Parathyroid adenoma (tissue), 2 donors: ENCODE measurements around the gene HOXA4.

Source experiments
- H2AFZ ChIP-seq: fragments of 300-600 bp; sonication (generic); one replicate; pipeline ENCODE4 v1.7.0; 2017; ENCODE audit warnings: antibody characterized with exemption, mild to moderate bottlenecking
- H3K27ac ChIP-seq: fragments of 300-600 bp; sonication (generic); one replicate; pipeline ENCODE4 v1.7.0; 2017
- H3K27me3 ChIP-seq: fragments of 300-600 bp; sonication (generic); one replicate; pipeline ENCODE4 v1.7.0; 2017; ENCODE audit warnings: low read length; ENCODE audit not compliant: control insufficient read depth, insufficient read depth
- H3K36me3 ChIP-seq: fragments of 300-600 bp; sonication (generic); one replicate; pipeline ENCODE4 v1.7.0; 2017; ENCODE audit warnings: low read length; ENCODE audit not compliant: control insufficient read depth, insufficient read depth
- H3K4me1 ChIP-seq: fragments of 300-600 bp; sonication (generic); one replicate; pipeline ENCODE4 v1.7.0; 2017; ENCODE audit warnings: control low read depth
- H3K4me2 ChIP-seq: fragments of 300-600 bp; sonication (generic); one replicate; pipeline ENCODE4 v1.7.0; 2017; ENCODE audit warnings: low read length
- H3K4me3 ChIP-seq: fragments of 300-600 bp; sonication (generic); one replicate; pipeline ENCODE4 v1.7.0; 2017; ENCODE audit warnings: low read depth, low read length
- H3K79me2 ChIP-seq: fragments of 300-600 bp; sonication (generic); one replicate; pipeline ENCODE4 v1.7.0; 2017; ENCODE audit warnings: control low read depth
- H3K9ac ChIP-seq: fragments of 300-600 bp; sonication (generic); one replicate; pipeline ENCODE4 v1.7.0; 2017; ENCODE audit warnings: mild to moderate bottlenecking
- H3K9me3 ChIP-seq: fragments of 300-600 bp; sonication (generic); one replicate; pipeline ENCODE4 v1.7.0; 2017; ENCODE audit warnings: low read length; ENCODE audit not compliant: control insufficient read depth
- TF ChIP-seq, protein P1 (sequence below): fragments of 300-600 bp; sonication (generic); IDR thresholded peaks from one replicate; pipeline ENCODE4 v1.7.0; 2017; ENCODE audit warnings: antibody characterized with exemption, mild to moderate bottlenecking
- donor health status: primary hyperparathyroidism.

HOXA4 gene

DNA sequence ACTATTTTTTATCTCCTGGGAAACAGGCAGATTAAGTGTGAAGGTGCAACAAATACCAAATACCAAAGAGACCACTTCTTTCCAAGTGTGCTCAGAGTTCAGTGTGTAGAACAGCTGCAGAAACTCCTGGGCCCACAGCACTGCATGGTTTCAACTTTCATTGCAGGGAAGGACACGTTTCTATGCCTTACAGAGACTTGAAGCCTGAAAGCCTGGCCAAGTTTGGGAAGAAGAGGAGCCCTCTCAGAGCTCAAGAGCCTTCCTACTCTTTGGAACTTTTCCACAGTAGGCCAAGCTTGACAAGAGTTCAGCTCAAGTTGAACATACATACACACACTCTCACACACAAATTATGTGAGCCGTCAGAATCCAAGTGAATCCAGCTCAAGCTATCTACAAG is 2.5 kb downstream of the HOXA4 start:
- H3K4me2 ChIP-seq: peak overlapping the region; percentile 97
- H3K27ac ChIP-seq: no peak overlapping the region
- H3K4me3 ChIP-seq: peak overlapping the region; percentile 88
- no peaks in the 10 kb centered on the region for H3K4me1 ChIP-seq
- H3K27me3 ChIP-seq: no peaks in the 10 kb centered on the region
- H2AFZ ChIP-seq: no peak overlapping the region
- H3K9me3 ChIP-seq: no peaks in the 10 kb centered on the region
- no peaks in the 10 kb centered on the region for H3K79me2 ChIP-seq
- H3K36me3 ChIP-seq: no peaks in the 10 kb centered on the region
- TF ChIP-seq, protein P1, sequence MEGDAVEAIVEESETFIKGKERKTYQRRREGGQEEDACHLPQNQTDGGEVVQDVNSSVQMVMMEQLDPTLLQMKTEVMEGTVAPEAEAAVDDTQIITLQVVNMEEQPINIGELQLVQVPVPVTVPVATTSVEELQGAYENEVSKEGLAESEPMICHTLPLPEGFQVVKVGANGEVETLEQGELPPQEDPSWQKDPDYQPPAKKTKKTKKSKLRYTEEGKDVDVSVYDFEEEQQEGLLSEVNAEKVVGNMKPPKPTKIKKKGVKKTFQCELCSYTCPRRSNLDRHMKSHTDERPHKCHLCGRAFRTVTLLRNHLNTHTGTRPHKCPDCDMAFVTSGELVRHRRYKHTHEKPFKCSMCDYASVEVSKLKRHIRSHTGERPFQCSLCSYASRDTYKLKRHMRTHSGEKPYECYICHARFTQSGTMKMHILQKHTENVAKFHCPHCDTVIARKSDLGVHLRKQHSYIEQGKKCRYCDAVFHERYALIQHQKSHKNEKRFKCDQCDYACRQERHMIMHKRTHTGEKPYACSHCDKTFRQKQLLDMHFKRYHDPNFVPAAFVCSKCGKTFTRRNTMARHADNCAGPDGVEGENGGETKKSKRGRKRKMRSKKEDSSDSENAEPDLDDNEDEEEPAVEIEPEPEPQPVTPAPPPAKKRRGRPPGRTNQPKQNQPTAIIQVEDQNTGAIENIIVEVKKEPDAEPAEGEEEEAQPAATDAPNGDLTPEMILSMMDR: no peak
- H3K9ac ChIP-seq: no peak overlapping the region

DNA sequence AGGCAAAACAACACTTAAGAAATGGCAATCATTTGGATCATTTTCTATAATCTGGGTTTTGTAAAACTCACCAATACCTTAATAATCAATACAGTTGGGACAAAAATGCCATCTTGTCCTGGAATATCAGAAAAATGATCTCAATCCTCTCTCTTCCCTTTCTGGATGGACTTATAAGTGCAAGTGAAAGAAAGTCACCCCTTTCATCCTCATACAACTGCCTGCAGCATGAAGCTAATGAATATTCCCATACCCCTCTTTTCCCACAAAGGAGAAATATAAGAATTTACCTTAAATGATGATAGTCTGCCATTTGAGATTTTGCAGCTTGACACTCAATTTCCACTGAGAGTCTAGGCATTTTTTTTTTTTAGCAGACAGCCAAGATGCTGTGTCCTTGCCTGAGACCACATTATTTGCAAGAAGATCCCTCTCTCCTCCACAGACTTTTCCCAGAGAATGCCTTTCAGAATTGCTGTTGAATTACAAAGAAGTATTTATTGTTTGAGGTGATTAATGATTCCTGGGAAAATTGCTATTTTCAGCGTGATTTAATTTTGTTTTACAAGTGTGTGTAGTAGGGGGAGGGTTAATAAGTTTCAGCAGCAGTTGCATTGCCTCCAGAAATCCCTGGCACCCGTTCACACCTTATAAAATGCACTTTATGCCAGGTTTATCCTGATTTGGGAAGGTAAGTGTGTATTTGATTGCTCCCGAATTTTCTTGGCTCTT is 3.8 kb downstream of the HOXA4 start:
- Histone ChIP-seq H3K36me3 (no peaks in the 10 kb centered on the region), H3K9ac (no peak overlapping the region), H3K4me2 (peak overlapping the region; percentile 97), H3K4me3 (no peak overlapping the region), H3K4me1 (no peaks in the 10 kb centered on the region), H3K27me3 (no peaks in the 10 kb centered on the region), H3K79me2 (no peaks in the 10 kb centered on the region), H3K9me3 (no peaks in the 10 kb centered on the region), H3K27ac (no peak overlapping the region), H2AFZ (no peak overlapping the region)
- TF ChIP-seq, protein P1: no peak

DNA sequence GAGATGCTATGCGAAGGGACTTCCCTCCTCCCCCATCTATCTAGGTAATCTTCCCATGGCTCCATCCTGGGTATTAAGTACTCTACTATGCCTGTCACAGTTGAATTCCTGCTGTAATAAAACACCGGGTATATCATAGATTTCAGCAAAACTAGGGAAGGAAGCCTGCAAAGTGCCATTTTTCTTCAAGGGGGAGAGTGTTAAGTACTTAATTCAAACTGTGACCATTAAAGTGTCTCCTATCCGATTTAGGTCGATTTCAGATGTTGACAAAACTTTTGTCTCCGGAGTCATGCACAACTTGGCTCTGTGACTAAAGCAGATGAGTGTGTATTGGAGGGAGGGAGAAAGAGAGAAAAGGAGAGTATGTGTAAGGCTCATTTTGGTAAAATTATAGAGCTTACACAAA is 4.6 kb downstream of the HOXA4 start:
- Histone ChIP-seq H3K4me2 (peak overlapping the region; percentile 49), H3K9me3 (no peaks in the 10 kb centered on the region), H3K4me3 (no peak overlapping the region), H2AFZ (no peak overlapping the region), H3K9ac (no peak overlapping the region), H3K27ac (no peak overlapping the region), H3K4me1 (no peaks in the 10 kb centered on the region), H3K36me3 (no peaks in the 10 kb centered on the region), H3K79me2 (no peaks in the 10 kb centered on the region), H3K27me3 (no peaks in the 10 kb centered on the region)
- TF ChIP-seq, protein P1: no peak

DNA sequence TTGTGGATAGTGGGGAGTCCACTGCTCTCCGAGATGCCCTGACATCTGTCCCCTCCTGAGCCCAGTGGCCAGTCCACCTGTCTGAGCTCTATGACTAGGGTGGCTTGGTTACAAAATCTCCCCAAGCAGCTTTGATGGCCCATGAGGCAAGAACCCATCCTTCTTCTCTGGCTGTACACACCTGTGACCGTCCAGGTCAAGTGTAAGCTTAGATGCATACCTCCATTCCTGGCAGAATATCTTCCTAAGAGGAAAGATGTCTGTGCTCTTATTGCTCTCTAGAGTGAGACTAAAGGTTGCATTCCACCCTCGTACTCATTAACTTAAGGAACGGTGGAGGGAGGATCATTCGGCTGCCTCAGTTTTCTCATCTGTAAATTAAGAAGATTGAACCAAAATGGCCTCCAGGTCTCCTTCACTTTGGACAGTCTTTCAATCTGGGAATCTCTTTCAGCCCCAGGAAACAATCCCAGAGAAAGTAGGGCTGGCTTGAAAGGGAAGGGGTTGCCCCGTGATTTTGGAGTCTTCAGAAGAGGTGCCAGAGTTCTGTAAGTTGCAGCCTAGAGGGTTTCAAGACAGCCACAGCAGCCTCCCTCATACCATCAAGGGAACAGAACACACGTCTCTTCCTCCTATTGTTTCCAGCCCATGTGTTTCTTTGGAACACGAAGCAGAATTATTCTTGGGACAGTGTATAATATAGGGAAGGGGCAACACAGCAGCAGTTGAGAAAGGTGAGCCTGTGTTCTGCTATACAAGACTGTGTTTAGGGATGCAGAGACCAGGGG is 5.5 kb downstream of the HOXA4 start:
- TF ChIP-seq, protein P1: no peak
- H3K4me2 ChIP-seq: peak overlapping the region; percentile 49
- no peak overlapping the region for H3K4me3 ChIP-seq
- H3K9ac ChIP-seq: no peak overlapping the region
- H2AFZ ChIP-seq: no peak overlapping the region
- H3K36me3 ChIP-seq: no peaks in the 10 kb centered on the region
- no peaks in the 10 kb centered on the region for H3K4me1 ChIP-seq
- no peaks in the 10 kb centered on the region for H3K27me3 ChIP-seq
- no peak overlapping the region for H3K27ac ChIP-seq
- H3K79me2 ChIP-seq: no peaks in the 10 kb centered on the region
- no peaks in the 10 kb centered on the region for H3K9me3 ChIP-seq
